Measurements from ENCODE around the gene SRCIN1.

GRCh38 chr17:38557396-38557795 lies 48.4 kb downstream of the SRCIN1 start:
- TF ChIP-seq CTCF (IDR thresholded peaks at IDR 0.05) (no peak), EZH2 (IDR thresholded peaks at IDR 0.05; ENCODE audit: borderline replicate concordance, insufficient read depth, low read depth, low read length, poor library complexity, severe bottlenecking) (no peak)

Measured in B cell (primary cell).